ENCODE results near the gene GABBR1. TPM values are rescaled to one million over a fixed set of nuclear protein-coding genes. Genes with fewer than 3 reads are reported as not detected.

GABBR1 gene
- total RNA-seq, 1 donor from 2014 or later, result 138 TPM

- peaks cover 11% of the 10 kb centered on the region for H3K9me3 Mint-ChIP-seq
- DNase-seq (ENCODE audit: low spot score in 2 of 2, unreplicated experiment in 2 of 2), result no peak
- H3K4me3 Mint-ChIP-seq, result no peak overlapping the region
- H3K27me3 Mint-ChIP-seq (ENCODE audit: low read depth), result peaks cover 9% of the 10 kb centered on the region
- H3K4me1 Mint-ChIP-seq, result no peaks in the 10 kb centered on the region
- no peaks in the 10 kb centered on the region for H3K36me3 Mint-ChIP-seq
- TF ChIP-seq, protein P1, sequence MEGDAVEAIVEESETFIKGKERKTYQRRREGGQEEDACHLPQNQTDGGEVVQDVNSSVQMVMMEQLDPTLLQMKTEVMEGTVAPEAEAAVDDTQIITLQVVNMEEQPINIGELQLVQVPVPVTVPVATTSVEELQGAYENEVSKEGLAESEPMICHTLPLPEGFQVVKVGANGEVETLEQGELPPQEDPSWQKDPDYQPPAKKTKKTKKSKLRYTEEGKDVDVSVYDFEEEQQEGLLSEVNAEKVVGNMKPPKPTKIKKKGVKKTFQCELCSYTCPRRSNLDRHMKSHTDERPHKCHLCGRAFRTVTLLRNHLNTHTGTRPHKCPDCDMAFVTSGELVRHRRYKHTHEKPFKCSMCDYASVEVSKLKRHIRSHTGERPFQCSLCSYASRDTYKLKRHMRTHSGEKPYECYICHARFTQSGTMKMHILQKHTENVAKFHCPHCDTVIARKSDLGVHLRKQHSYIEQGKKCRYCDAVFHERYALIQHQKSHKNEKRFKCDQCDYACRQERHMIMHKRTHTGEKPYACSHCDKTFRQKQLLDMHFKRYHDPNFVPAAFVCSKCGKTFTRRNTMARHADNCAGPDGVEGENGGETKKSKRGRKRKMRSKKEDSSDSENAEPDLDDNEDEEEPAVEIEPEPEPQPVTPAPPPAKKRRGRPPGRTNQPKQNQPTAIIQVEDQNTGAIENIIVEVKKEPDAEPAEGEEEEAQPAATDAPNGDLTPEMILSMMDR (IDR thresholded peaks at IDR 0.05; ENCODE audit: unreplicated experiment), result no peak
- no peak overlapping the region for H3K27ac Mint-ChIP-seq
These were observed 115.1 kb downstream of the GABBR1 start for GRCh38 chr6:29517728-29518440.

DNA sequence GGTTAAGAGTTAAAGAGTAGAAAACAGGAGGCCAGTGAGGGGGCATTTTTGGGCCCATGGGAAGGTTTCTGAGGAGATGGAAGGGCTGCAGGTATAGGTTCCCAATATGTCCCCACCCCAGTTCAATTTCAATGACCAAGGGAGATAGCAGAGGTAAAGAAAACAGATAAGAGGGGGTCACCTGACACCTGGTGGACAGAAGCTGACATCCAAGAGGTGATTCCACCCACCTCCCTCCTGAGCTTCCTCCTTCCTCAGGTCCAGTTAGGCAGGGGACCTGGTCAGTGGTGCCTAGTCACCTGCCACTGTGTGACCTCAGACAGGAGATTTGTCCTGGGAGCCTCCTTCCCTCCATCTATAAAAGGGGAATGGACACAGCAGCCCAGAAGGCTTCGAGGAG is 115.7 kb downstream of the GABBR1 start:
- Mint-ChIP-seq H3K27me3 (ENCODE audit: low read depth) (peaks cover 10% of the 10 kb centered on the region), H3K9me3 (peaks cover 8% of the 10 kb centered on the region), H3K36me3 (no peaks in the 10 kb centered on the region), H3K27ac (no peak overlapping the region), H3K4me3 (no peak overlapping the region), H3K4me1 (no peaks in the 10 kb centered on the region)
- TF ChIP-seq, protein P1 (IDR thresholded peaks at IDR 0.05; ENCODE audit: unreplicated experiment), result no peak
- no peak for DNase-seq (ENCODE audit: low spot score in 2 of 2, unreplicated experiment in 2 of 2)

- no peak for DNase-seq (ENCODE audit: low spot score in 2 of 2, unreplicated experiment in 2 of 2)
- no peak overlapping the region for H3K27ac Mint-ChIP-seq
- no peaks in the 10 kb centered on the region for H3K36me3 Mint-ChIP-seq
- no peaks in the 10 kb centered on the region for H3K4me1 Mint-ChIP-seq
- H3K4me3 Mint-ChIP-seq, result no peak overlapping the region
- peaks cover 6% of the 10 kb centered on the region for H3K9me3 Mint-ChIP-seq
- TF ChIP-seq, protein P1 (IDR thresholded peaks at IDR 0.05; ENCODE audit: unreplicated experiment), result no peak
- peaks cover 17% of the 10 kb centered on the region for H3K27me3 Mint-ChIP-seq (ENCODE audit: low read depth)
These were observed 116.9 kb downstream of the GABBR1 start for GRCh38 chr6:29516108-29516507.

DNA sequence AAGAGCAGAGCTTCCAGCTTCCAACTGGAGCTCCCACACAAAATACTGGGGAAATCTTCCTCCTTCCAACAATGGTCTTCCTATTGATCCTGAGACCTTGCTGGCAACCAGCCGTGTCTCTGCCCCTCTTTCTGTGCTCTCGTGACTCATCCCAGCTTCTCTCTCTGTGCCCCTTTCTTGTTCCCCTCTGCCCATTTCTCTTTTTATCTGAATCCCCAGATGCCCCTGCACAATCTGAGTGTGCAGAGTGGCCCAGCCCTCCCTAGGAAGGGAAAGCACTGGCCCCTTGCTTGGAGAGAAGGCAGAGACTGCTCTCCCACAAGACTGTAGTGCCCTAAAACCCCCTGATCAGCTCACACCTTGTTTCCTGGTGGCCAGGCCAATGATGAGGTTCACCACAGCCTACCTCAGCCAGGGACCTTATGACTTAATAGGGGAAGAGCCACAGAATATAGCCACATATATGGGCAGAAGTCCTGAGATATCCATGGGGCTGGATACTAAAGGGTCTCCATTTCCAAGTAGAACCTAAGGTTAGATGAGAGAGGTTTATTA is 122.2 kb downstream of the GABBR1 start:
- no peak overlapping the region for H3K4me3 Mint-ChIP-seq
- no peaks in the 10 kb centered on the region for H3K36me3 Mint-ChIP-seq
- TF ChIP-seq, protein P1 (IDR thresholded peaks at IDR 0.05; ENCODE audit: unreplicated experiment), result no peak
- no peak overlapping the region for H3K27ac Mint-ChIP-seq
- H3K4me1 Mint-ChIP-seq, result no peaks in the 10 kb centered on the region
- H3K27me3 Mint-ChIP-seq (ENCODE audit: low read depth), result peaks cover 54% of the 10 kb centered on the region
- no peak for DNase-seq (ENCODE audit: low spot score in 2 of 2, unreplicated experiment in 2 of 2)
- H3K9me3 Mint-ChIP-seq, result peaks cover 6% of the 10 kb centered on the region

DNA sequence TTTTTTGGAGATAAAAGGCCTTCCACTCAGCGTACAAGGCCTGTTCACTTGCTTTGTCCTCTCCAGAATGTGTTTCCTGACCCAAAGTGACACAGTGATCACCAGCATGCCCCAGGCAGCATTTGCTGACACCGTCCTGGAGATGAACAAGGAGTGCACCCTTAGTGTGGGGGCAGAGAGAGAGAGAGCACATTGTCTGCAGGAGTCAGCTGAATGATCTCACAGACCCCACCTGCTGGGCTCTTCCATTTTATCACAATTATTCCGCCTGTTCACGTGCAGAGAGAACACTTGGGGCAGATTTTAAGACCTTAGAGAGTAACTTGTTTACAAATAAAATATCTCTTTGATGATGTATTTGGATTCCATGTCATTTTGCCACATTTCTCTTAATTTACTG is 122.8 kb downstream of the GABBR1 start:
- DNase-seq (ENCODE audit: low spot score in 2 of 2, unreplicated experiment in 2 of 2), result no peak
- Mint-ChIP-seq H3K4me3 (no peak overlapping the region), H3K36me3 (no peaks in the 10 kb centered on the region), H3K4me1 (no peaks in the 10 kb centered on the region), H3K9me3 (peaks cover 6% of the 10 kb centered on the region), H3K27me3 (ENCODE audit: low read depth) (peaks cover 59% of the 10 kb centered on the region), H3K27ac (no peak overlapping the region)
- TF ChIP-seq, protein P1 (IDR thresholded peaks at IDR 0.05; ENCODE audit: unreplicated experiment), result no peak

Other genes with a start within 250 kb of the GABBR1 start
- not detected in 3 replicates for gene OR12D2, start 237.6 kb downstream of the GABBR1 start, total RNA-seq
- not detected in 3 replicates for gene OR12D1, start 218.3 kb downstream of the GABBR1 start, total RNA-seq
- gene OR10C1, start 193.9 kb downstream of the GABBR1 start, total RNA-seq, result not detected in 3 replicates
- not detected in 3 replicates for gene OR11A1, start 176.1 kb downstream of the GABBR1 start, total RNA-seq
- not detected in 3 replicates for gene OR2H1, start 176.0 kb downstream of the GABBR1 start, total RNA-seq
- not detected in 3 replicates for gene MAS1L, start 145.2 kb downstream of the GABBR1 start, total RNA-seq
- gene UBD, start 73.5 kb downstream of the GABBR1 start, total RNA-seq, result 0.47 to 0.50 TPM (median 0.49 TPM) in 3 replicates
- not detected in 3 replicates for gene OR2H2, start 48.1 kb downstream of the GABBR1 start, total RNA-seq
- gene MOG, start 23.9 kb upstream of the GABBR1 start, total RNA-seq, result 0.65 to 1.4 TPM (median 0.82 TPM) in 3 replicates
- gene ZFP57, start 48.0 kb upstream of the GABBR1 start, total RNA-seq, result 0.11 TPM in 2 of 3 replicates, not detected in the other
- 2.0 to 2.5 TPM (median 2.1 TPM) in 3 replicates for gene HLA-F, start 90.3 kb upstream of the GABBR1 start, total RNA-seq
- 0.29 to 0.70 TPM (median 0.56 TPM) in 3 replicates for gene HLA-G, start 194.6 kb upstream of the GABBR1 start, total RNA-seq